NCI-H774 (cell line): ENCODE results near the gene PMS1.
A peak's percentile ranks its signal among the peaks of the same experiment; 100 is the strongest.
"Not testable (repeated sequence)": the region's sequence is repeated elsewhere in the genome, so short reads cannot be mapped to it uniquely, and the experiment has no call there.

ENCODE experiments used
- DNase-seq: peaks from one replicate; lab custom pipeline; 2025; lab: John Stamatoyannopoulos, UW

The PMS1 gene

GRCh38 chr2:189818249-189819038 is 34.2 kb downstream of the PMS1 start:
- no peak for DNase-seq

DNA sequence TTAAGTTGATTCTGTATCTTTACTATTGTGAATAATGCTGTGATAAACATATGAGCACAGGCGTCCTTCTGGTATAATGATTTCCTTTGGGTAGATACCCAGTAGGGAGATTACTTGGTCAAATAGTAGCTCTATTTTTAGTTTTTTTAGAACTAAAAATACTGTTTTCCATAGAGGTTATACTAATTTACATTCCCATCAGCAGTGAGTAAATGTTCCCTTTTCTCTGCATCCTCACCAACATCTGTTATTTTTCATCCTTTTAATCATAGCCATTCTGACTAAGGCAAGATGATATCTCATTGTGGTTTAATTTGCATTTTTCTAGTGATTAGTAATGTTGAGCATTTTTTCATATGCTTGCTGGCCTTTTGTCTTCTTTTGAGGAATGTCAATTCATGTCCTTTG is 35.1 kb downstream of the PMS1 start:
- no peak for DNase-seq

DNA sequence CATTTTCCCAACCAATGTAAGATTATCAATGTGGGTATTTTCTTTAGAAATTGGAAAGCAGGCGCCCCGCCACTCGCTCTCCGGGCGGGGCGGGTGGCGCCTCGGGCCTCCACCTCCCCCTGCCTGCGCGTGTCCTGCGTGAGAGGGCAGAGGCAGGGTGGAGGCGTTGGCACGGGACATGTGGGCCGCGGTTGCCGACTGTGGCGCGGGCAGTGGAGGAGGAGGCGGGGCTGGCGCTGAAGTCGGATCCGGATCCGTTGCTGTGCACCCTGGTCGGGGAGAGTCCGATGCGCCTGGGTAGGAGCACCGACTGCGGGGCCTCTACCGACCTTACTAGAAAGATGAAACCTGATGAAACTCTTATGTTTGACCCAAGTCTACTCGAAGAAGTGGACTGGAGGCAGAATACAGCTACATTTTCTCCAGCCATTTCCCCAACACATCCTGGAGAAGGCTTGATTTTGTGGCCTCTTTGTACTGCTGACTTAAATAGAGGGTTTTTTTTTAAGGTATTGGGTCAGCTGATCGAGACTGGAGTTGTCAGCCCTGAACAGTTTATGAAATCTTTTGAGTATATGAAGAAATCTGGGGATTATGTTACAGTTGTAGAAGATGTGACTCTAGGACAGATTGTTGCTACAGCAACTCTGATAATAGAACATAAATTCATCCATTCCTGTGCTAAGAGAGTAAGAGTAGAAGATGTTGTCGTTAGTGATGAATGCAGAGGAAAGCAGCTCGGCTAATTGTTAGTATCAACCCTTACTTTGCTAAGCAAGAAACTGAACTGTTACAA is 37.9 kb downstream of the PMS1 start:
- DNase-seq = no peak

- DNase-seq = no peak
Observed at GRCh38 chr2:189824694-189825396, 40.6 kb downstream of the PMS1 start.

GRCh38 chr2:189826039-189826438 is 41.8 kb downstream of the PMS1 start:
- DNase-seq = no peak

DNA sequence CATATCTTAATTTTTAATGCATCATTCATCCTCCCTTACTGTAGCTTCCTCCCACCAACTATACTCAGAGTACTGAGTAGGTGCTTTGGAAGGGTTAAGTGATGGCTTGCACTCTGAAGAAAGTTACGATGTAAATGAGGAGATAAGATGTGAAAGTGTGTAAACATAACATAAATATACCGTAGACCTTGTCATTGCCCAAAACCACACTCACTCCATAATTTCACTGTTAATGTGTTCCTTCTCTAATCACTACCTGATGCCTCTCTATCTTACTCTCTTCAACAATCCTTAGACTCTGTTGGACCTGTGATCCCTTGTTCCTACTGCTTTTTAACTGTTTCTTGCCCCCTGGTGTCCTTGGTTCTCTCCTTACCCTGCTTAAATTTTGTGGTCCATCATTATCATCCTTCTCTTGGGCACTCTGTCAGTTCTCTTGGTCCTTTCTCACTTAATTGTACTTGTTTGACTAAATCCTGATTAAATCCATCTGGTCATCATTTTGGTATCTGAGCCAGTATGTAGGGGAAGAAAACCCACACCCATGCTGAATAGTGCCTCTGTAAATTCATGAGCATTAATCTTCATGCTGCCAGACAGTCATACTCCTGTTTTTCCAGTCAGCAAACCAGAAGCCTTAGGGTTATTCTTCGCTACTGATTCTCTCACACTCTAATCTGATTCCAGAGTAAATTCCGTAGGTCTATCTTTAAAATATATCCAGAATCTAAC is 45.0 kb downstream of the PMS1 start:
- DNase-seq = no peak

GRCh38 chr2:189830510-189830909 is 46.3 kb downstream of the PMS1 start:
- DNase-seq = no peak

DNA sequence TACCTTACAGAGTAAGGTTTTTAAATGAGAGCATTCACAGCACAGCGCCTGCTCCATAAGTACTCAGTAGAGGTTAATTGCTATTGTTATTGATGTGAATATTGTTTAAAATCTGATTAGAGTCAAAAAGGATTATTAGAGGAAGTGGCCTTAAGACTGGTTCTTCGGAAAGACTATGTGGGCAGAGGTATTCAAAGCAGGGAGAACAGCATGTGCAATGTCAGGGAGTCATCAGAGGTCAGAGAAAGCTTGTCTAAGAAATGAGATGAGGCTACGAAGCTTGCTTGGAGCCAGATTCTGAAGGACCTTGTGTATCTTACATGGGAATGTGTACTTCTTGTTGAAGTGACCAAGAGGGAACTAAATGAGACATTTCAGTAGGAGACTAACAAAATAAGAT is 49.8 kb downstream of the PMS1 start:
- DNase-seq = no peak

- not testable (repeated sequence) for DNase-seq
Observed at GRCh38 chr2:189834642-189835041, 50.4 kb downstream of the PMS1 start.

GRCh38 chr2:189835855-189836558 is 51.8 kb downstream of the PMS1 start:
- no peak for DNase-seq

- peak; percentile 11 for DNase-seq
Observed at GRCh38 chr2:189836644-189837043, 52.4 kb downstream of the PMS1 start.

DNA sequence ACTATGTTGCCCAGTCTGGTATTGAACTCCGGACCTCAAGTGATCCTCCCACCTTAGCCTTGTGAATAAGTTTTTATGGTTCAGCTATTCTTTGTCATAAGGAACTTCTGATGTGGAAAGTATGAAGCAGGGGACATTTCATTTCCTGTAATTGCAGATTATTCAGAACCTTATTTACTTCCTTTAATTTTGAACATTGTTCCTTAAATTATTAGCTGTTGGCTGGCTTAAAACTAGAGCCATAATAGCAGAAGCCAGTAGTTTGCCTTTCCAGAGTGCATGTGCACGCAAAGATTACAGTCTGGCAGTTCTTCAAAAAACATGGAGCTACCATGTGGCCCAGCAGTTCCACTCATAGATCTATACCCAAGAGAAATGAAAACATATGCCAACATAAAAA is 53.1 kb downstream of the PMS1 start:
- DNase-seq = no peak

- no peak for DNase-seq
Observed at GRCh38 chr2:189841019-189841418, 56.8 kb downstream of the PMS1 start.

GRCh38 chr2:189848276-189848675 is 64.0 kb downstream of the PMS1 start:
- DNase-seq = no peak

- no peak for DNase-seq
Observed at GRCh38 chr2:189849550-189849949, 65.3 kb downstream of the PMS1 start.

DNA sequence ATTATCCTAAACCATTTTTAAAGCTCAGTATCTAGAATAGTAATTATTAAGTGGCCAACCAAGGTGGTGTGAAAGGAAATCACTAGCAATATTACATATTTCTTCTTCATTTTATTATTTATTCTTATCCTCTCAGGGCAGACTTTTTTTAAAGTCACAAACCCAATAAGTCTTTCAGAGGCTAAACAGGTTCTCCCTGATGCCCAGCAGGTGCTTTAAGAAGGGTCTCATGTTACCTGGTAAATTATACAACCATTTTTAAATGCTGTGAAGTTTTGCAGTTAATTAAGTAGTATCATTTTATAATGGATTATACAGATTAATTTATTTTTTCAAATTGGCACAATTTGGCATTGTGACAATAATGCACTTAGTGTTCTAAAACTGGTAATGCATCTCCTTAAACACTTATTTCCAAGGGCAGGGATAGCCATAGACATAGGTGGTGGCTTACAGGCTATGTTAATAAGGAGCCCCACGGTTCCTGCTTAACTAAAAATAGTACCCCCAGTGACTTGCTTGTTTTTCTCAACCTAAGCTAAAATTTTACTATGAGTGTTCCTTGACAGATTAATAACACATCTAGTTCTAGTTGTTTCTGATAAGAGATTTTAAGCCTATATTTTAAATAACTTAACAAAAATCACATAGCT is 67.0 kb downstream of the PMS1 start:
- no peak for DNase-seq

DNA sequence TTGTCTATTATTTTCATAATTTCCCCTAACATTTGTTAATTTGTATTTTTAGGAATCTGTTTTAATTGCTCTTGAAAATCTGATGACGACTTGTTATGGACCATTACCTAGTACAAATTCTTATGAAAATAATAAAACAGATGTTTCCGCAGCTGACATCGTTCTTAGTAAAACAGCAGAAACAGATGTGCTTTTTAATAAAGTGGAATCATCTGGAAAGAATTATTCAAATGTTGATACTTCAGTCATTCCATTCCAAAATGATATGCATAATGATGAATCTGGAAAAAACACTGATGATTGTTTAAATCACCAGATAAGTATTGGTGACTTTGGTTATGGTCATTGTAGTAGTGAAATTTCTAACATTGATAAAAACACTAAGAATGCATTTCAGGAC is 69.9 kb downstream of the PMS1 start:
- DNase-seq = no peak

- no peak for DNase-seq
Observed at GRCh38 chr2:189854940-189855339, 70.7 kb downstream of the PMS1 start.

DNA sequence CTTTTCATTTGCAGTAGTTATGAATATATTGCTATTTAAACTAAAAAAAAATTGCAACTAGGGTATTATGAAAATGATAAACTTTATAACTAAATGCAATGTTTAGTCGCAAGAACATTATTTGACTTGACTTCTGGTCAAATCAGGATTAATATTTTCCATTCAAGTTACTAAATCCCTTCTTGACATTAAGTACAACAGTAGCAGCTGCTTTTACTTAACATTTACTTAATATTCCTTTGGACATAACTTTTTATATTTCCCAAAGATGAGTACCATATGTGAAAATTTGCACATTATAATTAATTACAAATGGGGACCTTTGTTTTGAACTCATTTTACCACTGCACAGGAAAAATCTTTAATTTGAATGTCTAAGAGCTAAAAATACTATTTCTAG is 74.0 kb downstream of the PMS1 start:
- no peak for DNase-seq

DNA sequence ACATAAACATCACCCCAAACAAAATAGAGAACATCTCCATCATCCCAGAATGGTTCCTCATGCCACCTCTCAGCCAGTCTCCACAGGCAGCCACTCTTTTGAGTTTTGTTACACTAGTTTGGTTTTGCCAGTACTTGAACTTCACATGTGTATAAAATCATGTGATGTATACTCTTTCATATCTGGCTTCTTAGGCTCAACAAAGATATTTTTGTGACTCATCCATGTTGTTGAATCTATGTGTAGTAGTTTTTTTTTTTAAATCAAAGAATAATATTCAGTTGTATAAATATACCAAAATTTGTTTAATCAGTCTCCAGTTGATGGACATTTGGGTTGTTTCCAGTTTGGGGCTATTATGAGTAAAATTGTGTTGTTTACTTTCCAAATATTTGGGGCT is 75.9 kb downstream of the PMS1 start:
- DNase-seq = no peak

GRCh38 chr2:189862751-189863150 is 78.5 kb downstream of the PMS1 start:
- DNase-seq = no peak
